Measurements from ENCODE around the gene SLC22A23.

Gene SLC22A23

GRCh38 chr6:3334555-3334954, 122.3 kb downstream of the SLC22A23 start:
- Histone ChIP-seq H3K4me3 (ENCODE audit: severe bottlenecking) (no peak overlapping the region), H3K36me3 (ENCODE audit: low read depth) (no peaks in the 10 kb centered on the region), H3K27me3 (ENCODE audit: insufficient read depth, poor library complexity, severe bottlenecking) (no peaks in the 10 kb centered on the region), H3K9me3 (ENCODE audit: severe bottlenecking) (no peaks in the 10 kb centered on the region), H3K27ac (ENCODE audit: poor library complexity, severe bottlenecking) (no peak overlapping the region), H3K4me1 (ENCODE audit: insufficient read depth, poor library complexity, severe bottlenecking) (peaks cover 6% of the 10 kb centered on the region)
- ATAC-seq (ENCODE audit: low read depth) (no peak), DNase-seq (ENCODE audit: low spot score) (no peak)
- TF ChIP-seq CTCF (IDR thresholded peaks at IDR 0.05; ENCODE audit: poor library complexity, severe bottlenecking), result no peak

- Histone ChIP-seq H3K9me3 (ENCODE audit: severe bottlenecking) (no peaks in the 10 kb centered on the region), H3K4me1 (ENCODE audit: insufficient read depth, poor library complexity, severe bottlenecking) (no peaks in the 10 kb centered on the region), H3K27me3 (ENCODE audit: insufficient read depth, poor library complexity, severe bottlenecking) (no peaks in the 10 kb centered on the region), H3K27ac (ENCODE audit: poor library complexity, severe bottlenecking) (no peak overlapping the region), H3K4me3 (ENCODE audit: severe bottlenecking) (no peak overlapping the region), H3K36me3 (ENCODE audit: low read depth) (no peaks in the 10 kb centered on the region)
- no peak for TF ChIP-seq CTCF (IDR thresholded peaks at IDR 0.05; ENCODE audit: poor library complexity, severe bottlenecking)
- ATAC-seq (ENCODE audit: low read depth) (no peak), DNase-seq (ENCODE audit: low spot score) (no peak)
Observed at GRCh38 chr6:3333263-3333662, 123.6 kb downstream of the SLC22A23 start.

- no peaks in the 10 kb centered on the region for H3K9me3 ChIP-seq (ENCODE audit: severe bottlenecking)
- no peak for TF ChIP-seq CTCF (IDR thresholded peaks at IDR 0.05; ENCODE audit: poor library complexity, severe bottlenecking)
- ATAC-seq (ENCODE audit: low read depth), result no peak
- H3K27me3 ChIP-seq (ENCODE audit: insufficient read depth, poor library complexity, severe bottlenecking), result no peaks in the 10 kb centered on the region
- no peaks in the 10 kb centered on the region for H3K36me3 ChIP-seq (ENCODE audit: low read depth)
- no peak overlapping the region for H3K27ac ChIP-seq (ENCODE audit: poor library complexity, severe bottlenecking)
- H3K4me3 ChIP-seq (ENCODE audit: severe bottlenecking), result no peak overlapping the region
- no peaks in the 10 kb centered on the region for H3K4me1 ChIP-seq (ENCODE audit: insufficient read depth, poor library complexity, severe bottlenecking)
- no peak for DNase-seq (ENCODE audit: low spot score)
Observed at GRCh38 chr6:3331971-3332370, 124.9 kb downstream of the SLC22A23 start.

GRCh38 chr6:3331494-3331893, 125.4 kb downstream of the SLC22A23 start:
- Histone ChIP-seq H3K4me3 (ENCODE audit: severe bottlenecking) (no peak overlapping the region), H3K27me3 (ENCODE audit: insufficient read depth, poor library complexity, severe bottlenecking) (no peaks in the 10 kb centered on the region), H3K36me3 (ENCODE audit: low read depth) (no peaks in the 10 kb centered on the region), H3K27ac (ENCODE audit: poor library complexity, severe bottlenecking) (no peak overlapping the region), H3K4me1 (ENCODE audit: insufficient read depth, poor library complexity, severe bottlenecking) (no peaks in the 10 kb centered on the region), H3K9me3 (ENCODE audit: severe bottlenecking) (no peaks in the 10 kb centered on the region)
- TF ChIP-seq CTCF (IDR thresholded peaks at IDR 0.05; ENCODE audit: poor library complexity, severe bottlenecking), result no peak
- ATAC-seq (ENCODE audit: low read depth), result no peak
- DNase-seq (ENCODE audit: low spot score), result no peak

GRCh38 chr6:3330199-3330598, 126.7 kb downstream of the SLC22A23 start:
- no peak for ATAC-seq (ENCODE audit: low read depth)
- Histone ChIP-seq H3K36me3 (ENCODE audit: low read depth) (no peaks in the 10 kb centered on the region), H3K9me3 (ENCODE audit: severe bottlenecking) (no peaks in the 10 kb centered on the region), H3K4me1 (ENCODE audit: insufficient read depth, poor library complexity, severe bottlenecking) (no peaks in the 10 kb centered on the region), H3K27ac (ENCODE audit: poor library complexity, severe bottlenecking) (no peak overlapping the region), H3K27me3 (ENCODE audit: insufficient read depth, poor library complexity, severe bottlenecking) (no peaks in the 10 kb centered on the region), H3K4me3 (ENCODE audit: severe bottlenecking) (no peak overlapping the region)
- TF ChIP-seq CTCF (IDR thresholded peaks at IDR 0.05; ENCODE audit: poor library complexity, severe bottlenecking), result no peak
- DNase-seq (ENCODE audit: low spot score), result no peak

Data from RWPE2 (cell line).